H1 (cell line): ENCODE measurements around the gene ACTR1B. TPM values are rescaled to one million over a fixed set of nuclear protein-coding genes. Genes with fewer than 3 reads are reported as not detected.

Source experiments
- CTCF ChIA-PET: fragments of 300-600 bp; sonication (Branson Sonifier 250); formaldehyde crosslinking; loops from one replicate; lab custom pipeline; 2021; ENCODE audit not compliant: partially characterized antibody; lab: Charles Lee
- POLR2A ChIA-PET: fragments of 300-600 bp; sonication (Branson Sonifier 250); formaldehyde crosslinking; loops from one replicate; lab custom pipeline; 2021; ENCODE audit warnings: inconsistent platforms; ENCODE audit not compliant: partially characterized antibody; lab: Charles Lee
- DNase-seq, 2 experiments: peaks; one replicate each; pipeline versions ENCODE4 v3.0.0 to v3.0.0-alpha.2; 2010 to 2022; ENCODE audit warnings: low spot score in 2 of 2, low read depth in 1 of 2, mixed read lengths in 1 of 2
- FAIRE-seq: peaks from 2 replicates; lab custom pipeline; 2011; peaks lifted over from hg19 to GRCh38; lab: Jason Lieb, UNC
- H2AFZ ChIP-seq: 2 replicates; pipeline ENCODE4 v1.8.1; 2012; ENCODE audit warnings: low read length, inconsistent platforms
- H2AK5ac ChIP-seq: 2 replicates; pipeline ENCODE4 v1.6.1; 2013; ENCODE audit warnings: low read depth, low read length
- H2BK120ac ChIP-seq: replicated peaks from 2 replicates; pipeline ENCODE3; 2013; ENCODE audit warnings: low read depth, low read length, inconsistent platforms
- H2BK12ac ChIP-seq: 2 replicates; pipeline ENCODE4 v1.6.1; 2013; ENCODE audit warnings: low read depth, low read length
- H2BK15ac ChIP-seq: 2 replicates; pipeline ENCODE4 v1.6.1; 2013; ENCODE audit warnings: low read length
- H2BK20ac ChIP-seq: 2 replicates; pipeline ENCODE4 v1.6.1; 2013; ENCODE audit warnings: low read length
- H2BK5ac ChIP-seq: 2 replicates; pipeline ENCODE4 v1.6.1; 2013; ENCODE audit warnings: low read depth, low read length
- H3K14ac ChIP-seq: 2 replicates; pipeline ENCODE4 v1.6.1; 2013; ENCODE audit warnings: inconsistent platforms; ENCODE audit not compliant: insufficient read length
- H3K18ac ChIP-seq: 2 replicates; pipeline ENCODE4 v1.6.1; 2013; ENCODE audit warnings: low read length; ENCODE audit errors: extremely low read depth
- H3K23ac ChIP-seq: 2 replicates; pipeline ENCODE4 v1.6.1; 2013; ENCODE audit warnings: inconsistent platforms; ENCODE audit not compliant: insufficient read length
- H3K23me2 ChIP-seq: 2 replicates; pipeline ENCODE4 v1.6.1; 2013; ENCODE audit warnings: low read depth, low read length
- H3K27ac ChIP-seq: 2 replicates; pipeline ENCODE4 v1.6.1; 2011; ENCODE audit warnings: low read depth, low read length, inconsistent platforms
- H3K27me3 ChIP-seq, 4 experiments: replicated peaks in 1 of 4; 1 replicate in 1 of 4; 2 replicates in 3 of 4; pipeline versions ENCODE4 v1.6.1 to v1.8.1; 2011 to 2013; ENCODE audit warnings: low read length in 3 of 4, mild to moderate bottlenecking in 3 of 4, inconsistent platforms in 2 of 4, mixed read lengths in 2 of 4, moderate library complexity in 1 of 4; ENCODE audit not compliant: control insufficient read depth in 3 of 4, insufficient read depth in 3 of 4; ENCODE audit errors: extremely low read depth in 1 of 4
- H3K36me3 ChIP-seq, 4 experiments: 2 replicates each; pipeline versions ENCODE4 v1.6.1 to v1.8.1; 2011 to 2013; ENCODE audit warnings: mild to moderate bottlenecking in 4 of 4, low read length in 3 of 4, moderate library complexity in 2 of 4, control low read depth in 1 of 4, inconsistent platforms in 1 of 4; ENCODE audit not compliant: insufficient read depth in 4 of 4, control insufficient read depth in 2 of 4
- H3K4ac ChIP-seq: replicated peaks from 2 replicates; pipeline ENCODE3; 2013; ENCODE audit warnings: low read length, low read depth, mixed read lengths, inconsistent platforms; ENCODE audit not compliant: insufficient read length
- H3K4me1 ChIP-seq, 4 experiments: replicated peaks in 1 of 4; 1 replicate in 1 of 4; 2 replicates in 3 of 4; pipeline versions ENCODE4 v1.6.1 to v1.8.1; 2011 to 2013; ENCODE audit warnings: low read length in 3 of 4, inconsistent platforms in 2 of 4, mixed read lengths in 1 of 4; ENCODE audit not compliant: insufficient read depth in 4 of 4, control insufficient read depth in 3 of 4
- H3K4me2 ChIP-seq, 2 experiments: 2 replicates each; pipeline versions ENCODE4 v1.6.1 to v1.8.1; 2011 to 2013; ENCODE audit warnings: low read depth in 2 of 2, low read length in 2 of 2, control low read depth in 1 of 2, inconsistent platforms in 1 of 2, mild to moderate bottlenecking in 1 of 2; ENCODE audit not compliant: insufficient read depth in 1 of 2
- H3K4me3 ChIP-seq, 4 experiments: fragments of 200-600, 300-600 bp in 1 of 4; sonication (generic), shearing (Covaris generic), sonication (Bioruptor Twin) in 1 of 4; 2 replicates each; pipeline versions ENCODE4 v1.5.1 to v1.8.1; 2011 to 2016; ENCODE audit warnings: low read length in 4 of 4, low read depth in 3 of 4, control low read depth in 2 of 4, inconsistent platforms in 2 of 4, mild to moderate bottlenecking in 2 of 4, mixed read lengths in 1 of 4, moderate library complexity in 1 of 4; ENCODE audit not compliant: insufficient read depth in 2 of 4; ENCODE audit errors: extremely low read depth in 1 of 4
- H3K56ac ChIP-seq: replicated peaks from 2 replicates; pipeline ENCODE3; 2013; ENCODE audit warnings: low read depth, mild to moderate bottlenecking, mixed read lengths, low read length, inconsistent platforms; ENCODE audit not compliant: insufficient read length
- H3K79me1 ChIP-seq: 2 replicates; pipeline ENCODE4 v1.6.1; 2013; ENCODE audit warnings: low read depth, low read length, control low read depth
- H3K79me2 ChIP-seq, 2 experiments: 2 replicates each; pipeline versions ENCODE4 v1.6.1 to v1.8.1; 2012 to 2013; ENCODE audit warnings: low read length in 2 of 2, mild to moderate bottlenecking in 2 of 2, inconsistent platforms in 1 of 2; ENCODE audit not compliant: insufficient read depth in 2 of 2, control insufficient read depth in 1 of 2
- H3K9ac ChIP-seq, 4 experiments: replicated peaks in 1 of 4; 1 replicate in 1 of 4; 2 replicates in 3 of 4; pipeline versions ENCODE4 v1.6.1 to v1.8.1; 2011 to 2013; ENCODE audit warnings: low read depth in 3 of 4, low read length in 3 of 4, control low read depth in 2 of 4, mild to moderate bottlenecking in 2 of 4, moderate library complexity in 2 of 4, inconsistent platforms in 1 of 4; ENCODE audit errors: extremely low read depth in 1 of 4
- H3K9me3 ChIP-seq, 2 experiments: 2 replicates each; pipeline versions ENCODE4 v1.6.1 to v1.8.1; 2012 to 2013; ENCODE audit warnings: mild to moderate bottlenecking in 2 of 2, moderate library complexity in 2 of 2, control low read depth in 1 of 2, inconsistent platforms in 1 of 2, low read depth in 1 of 2, low read length in 1 of 2, mixed read lengths in 1 of 2; ENCODE audit not compliant: insufficient read depth in 2 of 2
- H4K20me1 ChIP-seq, 2 experiments: replicated peaks in 1 of 2; 2 replicates each; pipeline versions ENCODE3 to v1.8.1; 2011 to 2013; ENCODE audit warnings: inconsistent platforms in 2 of 2, low read length in 2 of 2, mild to moderate bottlenecking in 1 of 2; ENCODE audit not compliant: insufficient read depth in 2 of 2, control insufficient read depth in 1 of 2
- H4K5ac ChIP-seq: 2 replicates; pipeline ENCODE4 v1.6.1; 2013; ENCODE audit warnings: low read length, low read depth, mixed read lengths, inconsistent platforms; ENCODE audit not compliant: insufficient read length
- H4K8ac ChIP-seq: 2 replicates; pipeline ENCODE4 v1.8.0; 2013; ENCODE audit warnings: mild to moderate bottlenecking, moderate library complexity, low read length, inconsistent platforms; ENCODE audit not compliant: insufficient read depth; ENCODE audit errors: extremely low read depth
- H4K91ac ChIP-seq: replicated peaks from 2 replicates; pipeline ENCODE3; 2013; ENCODE audit warnings: low read length, mixed read lengths, inconsistent platforms; ENCODE audit not compliant: insufficient read length
- ASH2L ChIP-seq: fragments of 200-600, 300-600 bp; sonication (generic); IDR thresholded peaks from one replicate; pipeline ENCODE4 v1.7.1; 2017; ENCODE audit warnings: low read length
- CBX8 ChIP-seq: fragments of 300-800, 300-1000 bp; sonication (generic); IDR thresholded peaks from 2 replicates; pipeline ENCODE4 v1.7.1; 2016; ENCODE audit warnings: low read depth, low read length, borderline replicate concordance
- CHD1 ChIP-seq: IDR thresholded peaks from 2 replicates; pipeline ENCODE4 v1.6.1; 2012; ENCODE audit warnings: low read depth, low read length, improper control_type of control experiment
- CHD2 ChIP-seq: IDR thresholded peaks from 2 replicates; pipeline ENCODE4 v1.6.1; 2012; ENCODE audit warnings: low read length, improper control_type of control experiment
- EZH2 ChIP-seq: fragments of 200-600 bp; sonication (generic); IDR thresholded peaks from 2 replicates; pipeline ENCODE4 v1.7.1; 2012; ENCODE audit warnings: low read depth, mild to moderate bottlenecking, moderate library complexity, low read length, inconsistent platforms; ENCODE audit not compliant: severe bottlenecking
- JUND ChIP-seq: IDR thresholded peaks from 2 replicates; pipeline ENCODE4 v1.6.1; 2011; ENCODE audit warnings: mild to moderate bottlenecking, improper control_type of control experiment, low read length
- KDM1A ChIP-seq: fragments of 200-600, 300-600 bp; sonication (generic); IDR thresholded peaks from 2 replicates; pipeline ENCODE4 v1.7.1; 2016; ENCODE audit warnings: mild to moderate bottlenecking, low read length, borderline replicate concordance
- MAX ChIP-seq: IDR thresholded peaks from 2 replicates; pipeline ENCODE4 v1.6.1; 2012; ENCODE audit warnings: inconsistent platforms
- RBBP5 ChIP-seq: IDR thresholded peaks from 2 replicates; pipeline ENCODE4 v1.7.1; 2012; ENCODE audit warnings: low read depth, mild to moderate bottlenecking, inconsistent platforms, low read length, moderate library complexity, borderline replicate concordance
- SIN3A ChIP-seq, 2 experiments: IDR thresholded peaks in 1 of 2; conservative IDR thresholded peaks in 1 of 2; 2 replicates each; pipeline ENCODE4 v1.6.1; 2011 to 2012; ENCODE audit warnings: low read length in 2 of 2, improper control_type of control experiment in 1 of 2, low read depth in 1 of 2, mild to moderate bottlenecking in 1 of 2
- SIX5 ChIP-seq: IDR thresholded peaks from 2 replicates; pipeline ENCODE4 v1.6.1; 2011; ENCODE audit warnings: mild to moderate bottlenecking, low read depth, low read length
- SP1 ChIP-seq: IDR thresholded peaks from 2 replicates; pipeline ENCODE4 v1.6.1; 2011; ENCODE audit warnings: low read depth, low read length
- SUZ12 ChIP-seq: fragments of 200-600 bp; sonication (generic); IDR thresholded peaks from 2 replicates; pipeline ENCODE4 v1.6.1; 2012; ENCODE audit warnings: mild to moderate bottlenecking, inconsistent platforms, low read length, moderate library complexity, mixed read lengths
- TEAD4 ChIP-seq: IDR thresholded peaks from 2 replicates; pipeline ENCODE4 v1.6.1; 2012; ENCODE audit warnings: low read depth, low read length, inconsistent platforms, mixed read lengths
- YY1 ChIP-seq: IDR thresholded peaks from 2 replicates; pipeline ENCODE4 v1.6.1; 2011; ENCODE audit warnings: low read depth, mild to moderate bottlenecking, low read length
- WGBS, 2 experiments: shearing (Covaris generic) in 1 of 2; methylation state at CpG; one replicate each; pipeline versions ENCODE4 v1.1.6 to v1.1.7; 2013 to 2015; ENCODE audit warnings: low lambda C conversion rate in 2 of 2, mixed read lengths in 2 of 2, inconsistent platforms in 1 of 2, low coverage in 1 of 2, missing lambda C conversion rate in 1 of 2; ENCODE audit not compliant: insufficient replicate concordance in 2 of 2, insufficient coverage in 1 of 2, insufficient read length in 1 of 2; ENCODE audit errors: extremely low coverage in 1 of 2, missing lambda C conversion rate in 1 of 2; 5-methylcytosine and 5-hydroxymethylcytosine counted together
- polyA plus RNA-seq, 7 experiments: library from polyadenylated mRNA; depleted of rRNA in 3 of 7; stranded (reverse) in 5 of 7; unstranded in 2 of 7; fragments of >200 nt in 5 of 7; fragments of 200-250 nt in 2 of 7; gene quantifications; 1 replicate in 5 of 7; 2 replicates in 1 of 7; 4 replicates in 1 of 7; pipeline versions ENCODE4 v1.2.1 to v1.2.3, GENCODE V29; 2011 to 2013; ENCODE audit warnings: missing spikeins in 2 of 7, mixed read lengths in 2 of 7
- total RNA-seq: library from RNA; stranded (reverse); fragmentation: NEBNext Ultra II Directional; extraction: Animal tissue kit (Norgen Biotek cat#: 25700); gene quantifications from 2 replicates; pipeline ENCODE4 v1.2.1, GENCODE V29; 2021

Gene ACTR1B
- total and polyA plus RNA-seq, 2 of the 8 experiments (the other 6 are each of a cell fraction or from before 2014, with no cell fraction given) = 40.7 to 56.0 TPM

DNA sequence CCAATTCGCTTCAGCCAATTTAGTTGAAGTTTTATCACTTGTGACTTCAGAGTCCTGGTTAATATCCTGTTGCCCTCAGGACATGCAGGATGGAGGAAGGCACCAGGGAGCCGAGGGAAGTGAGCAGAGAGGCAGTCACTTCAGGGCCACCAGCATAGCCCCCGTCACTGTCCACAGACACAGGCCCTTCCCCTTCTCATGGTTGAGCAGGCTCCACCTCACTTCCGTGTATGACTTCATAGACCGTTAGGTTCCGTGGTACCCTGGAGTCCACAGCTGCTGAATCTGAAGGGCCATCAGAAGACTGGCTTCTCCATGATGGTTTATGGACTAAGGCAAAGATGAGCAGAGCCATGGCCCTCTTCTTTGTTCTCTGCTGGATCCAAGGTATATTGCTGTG is 5.6 kb upstream of the ACTR1B start, which contains the start of gene C2orf92:
C2orf92 (plus strand) TSS at position 266 of the 400 bp plus-strand sequence; CDS start at position 342, 76 bp downstream.
- POLR2A ChIA-PET = interaction anchor here (1.4 kb wide), 1 partner anchor 24 kb away, joined by 3 read pairs; the partner anchor contains the start of gene COX5B
- Histone ChIP-seq H3K14ac (no peak within 1 kb of the TSS), H3K23ac (no peak within 1 kb of the TSS), H3K27ac (no peak within 1 kb of the TSS), H3K4me1 (no peaks in the 10 kb centered on the region; a peak in 1 of 7 replicates), H3K4me2 (no peak within 1 kb of the TSS), H4K20me1 (no peaks in the 10 kb centered on the region), H4K91ac (no peak within 1 kb of the TSS), H3K4ac (no peak within 1 kb of the TSS), H3K4me3 (no peak within 1 kb of the TSS), H3K79me2 (no peaks in the 10 kb centered on the region), H3K36me3 (no peaks in the 10 kb centered on the region), H3K9ac (no peak within 1 kb of the TSS), H3K23me2 (no peaks in the 10 kb centered on the region; the same call in 1 of the 2 replicates), H3K56ac (no peak within 1 kb of the TSS), H4K5ac (no peak within 1 kb of the TSS), H2BK5ac (no peak within 1 kb of the TSS), H3K79me1 (no peaks in the 10 kb centered on the region), H3K18ac (no peak within 1 kb of the TSS), H2BK20ac (no peak within 1 kb of the TSS), H3K9me3 (no peaks in the 10 kb centered on the region), H2BK12ac (no peak within 1 kb of the TSS), H4K8ac (peak within 1 kb of the TSS; percentile 35; the same call in 1 of the 2 replicates), H2AK5ac (no peak within 1 kb of the TSS), H2BK120ac (no peak within 1 kb of the TSS), H3K27me3 (no peaks in the 10 kb centered on the region), H2AFZ (no peak within 1 kb of the TSS), H2BK15ac (no peak within 1 kb of the TSS)
- DNase-seq (no peak), FAIRE-seq (no peak)
- CTCF ChIA-PET = interaction anchor here (1.0 to 2.3 kb wide), 4 partner anchors 27 to 40 kb away, joined by 4 to 9 read pairs (median 6); no protein-coding TSS in a partner anchor
- 94% methylated on average over 6 of the region's 6 CpGs; no CpG with 5 or more reads in 1 of the 2 experiments for WGBS, 2 experiments
- TF ChIP-seq TEAD4 = no peak
- no peak for TF ChIP-seq CBX8
- no peak for TF ChIP-seq YY1
- TF ChIP-seq SUZ12 = no peak
- no peak for TF ChIP-seq SIN3A (conservative IDR thresholded peaks at IDR 0.05 in 1 of 2, IDR thresholded peaks at IDR 0.05 in 1 of 2; ENCODE audit: low read depth in 1 of 2, low read length in 2 of 2)
- TF ChIP-seq SIX5 = no peak
- TF ChIP-seq KDM1A = no peak
- no peak for TF ChIP-seq SP1
- TF ChIP-seq MAX = no peak
- TF ChIP-seq JUND = no peak
- TF ChIP-seq CHD2 = no peak
- no peak for TF ChIP-seq RBBP5
- no peak for TF ChIP-seq CHD1
- TF ChIP-seq EZH2 = no peak
- no peak for TF ChIP-seq ASH2L
